WTC11 (cell line): Measurements from ENCODE around the gene ARHGEF38. TPM values are rescaled to one million over a fixed set of nuclear protein-coding genes. Genes with fewer than 3 reads are reported as not detected.

ENCODE experiments used
- ATAC-seq: fragments of 200-7000 bp; cut with Tn5 transposase; 2 replicates; pipeline ENCODE4 v1.10.0; 2021; ENCODE audit warnings: mild to moderate bottlenecking, moderate library complexity
- CTCF ChIA-PET: fragments of 300-600 bp; sonication (Branson Sonifier 250); formaldehyde crosslinking; loops from one replicate; lab custom pipeline; 2021; ENCODE audit warnings: antibody characterized with exemption; lab: Charles Lee
- POLR2A ChIA-PET: fragments of 350-600 bp; sonication (Branson Sonifier 250); formaldehyde crosslinking; loops from one replicate; lab custom pipeline; 2021; ENCODE audit warnings: antibody characterized with exemption; lab: Charles Lee
- DNase-seq: peaks from one replicate; pipeline ENCODE4 v3.0.0; 2021; ENCODE audit warnings: low spot score
- H3K27ac Mint-ChIP-seq: 2 replicates; pipeline ENCODE4 v1.8.0; 2021; ENCODE audit warnings: mixed read lengths
- H3K27me3 Mint-ChIP-seq: 2 replicates; pipeline ENCODE4 v1.8.0; 2021; ENCODE audit warnings: low read depth, mild to moderate bottlenecking, moderate library complexity, mixed read lengths
- H3K36me3 Mint-ChIP-seq: 2 replicates; pipeline ENCODE4 v1.8.0; 2021; ENCODE audit warnings: mixed read lengths
- H3K4me1 Mint-ChIP-seq: 2 replicates; pipeline ENCODE4 v1.8.0; 2022; ENCODE audit warnings: mixed read lengths
- H3K4me3 Mint-ChIP-seq: 2 replicates; pipeline ENCODE4 v1.8.0; 2021; ENCODE audit warnings: mild to moderate bottlenecking, moderate library complexity, mixed read lengths
- H3K9me3 Mint-ChIP-seq: 2 replicates; pipeline ENCODE4 v1.8.0; 2021; ENCODE audit warnings: mixed read lengths
- AFF4 ChIP-seq: sonication (generic); formaldehyde crosslinking; IDR thresholded peaks from 2 replicates; pipeline ENCODE4 v1.8.1; 2023; ENCODE audit warnings: mild to moderate bottlenecking, missing genetic modification reagents, borderline replicate concordance
- CREB1 ChIP-seq: sonication (generic); formaldehyde crosslinking; IDR thresholded peaks from 2 replicates; pipeline ENCODE4 v1.8.0; 2023; ENCODE audit warnings: mild to moderate bottlenecking, missing genetic modification reagents
- E2F1 ChIP-seq: sonication (generic); formaldehyde crosslinking; IDR thresholded peaks from 2 replicates; pipeline ENCODE4 v1.8.0; 2022; ENCODE audit warnings: mild to moderate bottlenecking, missing genetic modification reagents
- EMX1 ChIP-seq: fragments of 250-450 bp; sonication (Bioruptor Pico); IDR thresholded peaks from 2 replicates; pipeline ENCODE4 v1.8.0; 2021; ENCODE audit warnings: mild to moderate bottlenecking
- HMGA2 ChIP-seq: fragments of 250-450 bp; sonication (Bioruptor Pico); IDR thresholded peaks from 2 replicates; pipeline ENCODE4 v1.4.0; 2021; ENCODE audit warnings: mild to moderate bottlenecking, moderate library complexity
- MLX ChIP-seq: sonication (generic); formaldehyde crosslinking; IDR thresholded peaks from 2 replicates; pipeline ENCODE4 v1.8.1; 2023; ENCODE audit warnings: mild to moderate bottlenecking, missing genetic modification reagents, moderate library complexity
- PRDM15 ChIP-seq: sonication (generic); formaldehyde crosslinking; IDR thresholded peaks from 2 replicates; pipeline ENCODE4 v1.8.0; 2022; ENCODE audit warnings: missing genetic modification reagents
- PREB ChIP-seq: sonication (generic); formaldehyde crosslinking; IDR thresholded peaks from 2 replicates; pipeline ENCODE4 v1.8.1; 2022; ENCODE audit warnings: mild to moderate bottlenecking, missing genetic modification reagents, moderate library complexity, borderline replicate concordance
- PRRX2 ChIP-seq: fragments of 250-450 bp; sonication (Bioruptor Pico); IDR thresholded peaks from 2 replicates; pipeline ENCODE4 v1.8.0; 2021; ENCODE audit warnings: mild to moderate bottlenecking
- STAT6 ChIP-seq: sonication (generic); formaldehyde crosslinking; conservative IDR thresholded peaks from 2 replicates; pipeline ENCODE4 v1.8.1; 2023; ENCODE audit warnings: mild to moderate bottlenecking, low read depth, missing genetic modification reagents, moderate library complexity
- ZNF121 ChIP-seq: sonication (generic); formaldehyde crosslinking; IDR thresholded peaks from 2 replicates; pipeline ENCODE4 v1.8.0; 2023; ENCODE audit warnings: missing genetic modification reagents
- ZNF281 ChIP-seq: sonication (generic); formaldehyde crosslinking; IDR thresholded peaks from 2 replicates; pipeline ENCODE4 v1.8.0; 2023; ENCODE audit warnings: mild to moderate bottlenecking, missing genetic modification reagents
- ZNF532 ChIP-seq: fragments of 250-450 bp; sonication (Bioruptor Pico); IDR thresholded peaks from 2 replicates; pipeline ENCODE4 v1.9.0; 2021; ENCODE audit warnings: mild to moderate bottlenecking, borderline replicate concordance
- total RNA-seq: library from RNA; stranded (reverse); gene quantifications from 3 replicates; pipeline ENCODE4 v1.2.3, GENCODE V29; 2021

ARHGEF38 gene
- total RNA-seq, 1 experiment from 2014 or later: not detected

GRCh38 chr4:105591573-105591972 is 39.2 kb downstream of the ARHGEF38 start:
- ChIA-PET CTCF (no interaction called here), POLR2A (no interaction called here)
- no peaks in the 10 kb centered on the region for H3K9me3 Mint-ChIP-seq
- DNase-seq (no peak), ATAC-seq (no peak)
- peaks cover 7% of the 10 kb centered on the region for H3K4me1 Mint-ChIP-seq
- H3K4me3 Mint-ChIP-seq: no peak overlapping the region
- H3K27me3 Mint-ChIP-seq: peaks cover 6% of the 10 kb centered on the region
- no peaks in the 10 kb centered on the region for H3K36me3 Mint-ChIP-seq
- H3K27ac Mint-ChIP-seq: no peak overlapping the region
- no peak for TF ChIP-seq ZNF121 (CRISPR knock-in tag)
- no peak for TF ChIP-seq ZNF532 (CRISPR knock-in tag)
- TF ChIP-seq MLX (CRISPR knock-in tag): no peak
- no peak for TF ChIP-seq E2F1 (CRISPR knock-in tag)
- TF ChIP-seq HMGA2 (CRISPR knock-in tag): no peak
- TF ChIP-seq PREB (CRISPR knock-in tag): no peak
- TF ChIP-seq EMX1: no peak
- TF ChIP-seq PRRX2 (CRISPR knock-in tag): no peak
- no peak for TF ChIP-seq PRDM15
- no peak for TF ChIP-seq ZNF281
- TF ChIP-seq CREB1 (CRISPR knock-in tag): no peak
- no peak for TF ChIP-seq STAT6 (CRISPR knock-in tag)
- no peak for TF ChIP-seq AFF4 (CRISPR knock-in tag)
